Dedifferentiated amniotic fluid mesenchymal stem cell (primary cell): ENCODE results near the gene FIP1L1.
"Not testable (repeated sequence)": the region's sequence is repeated elsewhere in the genome, so short reads cannot be mapped to it uniquely, and the experiment has no call there.

ENCODE experiments used
- DNase-seq: peaks from one replicate; pipeline ENCODE4 v3.0.0-alpha.2; 2016; ENCODE audit errors: extremely low spot score

FIP1L1 gene, protein sequence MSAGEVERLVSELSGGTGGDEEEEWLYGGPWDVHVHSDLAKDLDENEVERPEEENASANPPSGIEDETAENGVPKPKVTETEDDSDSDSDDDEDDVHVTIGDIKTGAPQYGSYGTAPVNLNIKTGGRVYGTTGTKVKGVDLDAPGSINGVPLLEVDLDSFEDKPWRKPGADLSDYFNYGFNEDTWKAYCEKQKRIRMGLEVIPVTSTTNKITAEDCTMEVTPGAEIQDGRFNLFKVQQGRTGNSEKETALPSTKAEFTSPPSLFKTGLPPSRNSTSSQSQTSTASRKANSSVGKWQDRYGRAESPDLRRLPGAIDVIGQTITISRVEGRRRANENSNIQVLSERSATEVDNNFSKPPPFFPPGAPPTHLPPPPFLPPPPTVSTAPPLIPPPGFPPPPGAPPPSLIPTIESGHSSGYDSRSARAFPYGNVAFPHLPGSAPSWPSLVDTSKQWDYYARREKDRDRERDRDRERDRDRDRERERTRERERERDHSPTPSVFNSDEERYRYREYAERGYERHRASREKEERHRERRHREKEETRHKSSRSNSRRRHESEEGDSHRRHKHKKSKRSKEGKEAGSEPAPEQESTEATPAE

DNA sequence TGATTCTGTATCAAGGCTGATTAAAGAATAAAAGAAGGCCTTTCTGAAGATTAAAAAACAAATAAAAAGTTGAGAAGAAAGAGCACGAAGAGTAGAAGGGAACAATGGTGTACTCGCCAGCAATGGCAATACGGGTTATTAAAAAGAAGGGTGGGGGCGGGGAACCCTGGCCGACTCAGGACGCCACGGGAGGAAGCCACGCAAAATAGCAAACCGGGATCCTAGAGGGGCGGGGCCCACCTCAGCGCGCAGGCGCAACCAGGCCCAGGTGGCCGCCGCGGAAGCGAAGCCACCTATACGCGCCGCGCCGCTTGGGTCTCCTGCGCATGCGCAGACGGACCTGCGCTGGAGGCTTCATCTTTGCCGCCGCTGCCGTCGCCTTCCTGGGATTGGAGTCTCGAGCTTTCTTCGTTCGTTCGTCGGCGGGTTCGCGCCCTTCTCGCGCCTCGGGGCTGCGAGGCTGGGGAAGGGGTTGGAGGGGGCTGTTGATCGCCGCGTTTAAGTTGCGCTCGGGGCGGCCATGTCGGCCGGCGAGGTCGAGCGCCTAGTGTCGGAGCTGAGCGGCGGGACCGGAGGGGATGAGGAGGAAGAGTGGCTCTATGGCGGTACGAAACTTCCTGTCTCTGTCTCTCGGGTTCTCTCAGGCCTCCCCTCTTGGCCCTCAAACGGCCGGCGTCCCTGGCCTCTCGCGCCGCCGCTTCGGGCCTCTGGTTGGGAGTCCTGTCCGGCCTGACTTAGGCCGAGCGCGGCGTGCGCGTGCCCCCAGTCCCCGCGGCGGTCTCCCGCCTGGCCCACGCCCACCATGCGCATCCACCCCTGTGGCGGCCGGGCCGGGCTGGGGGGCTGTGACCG, at the start of gene FIP1L1:
TSS of gene FIP1L1 (plus strand) at position 323 of the 852 bp plus-strand sequence. CDS start at position 521, 198 bp downstream.
- DNase-seq = peak; percentile 81

DNA sequence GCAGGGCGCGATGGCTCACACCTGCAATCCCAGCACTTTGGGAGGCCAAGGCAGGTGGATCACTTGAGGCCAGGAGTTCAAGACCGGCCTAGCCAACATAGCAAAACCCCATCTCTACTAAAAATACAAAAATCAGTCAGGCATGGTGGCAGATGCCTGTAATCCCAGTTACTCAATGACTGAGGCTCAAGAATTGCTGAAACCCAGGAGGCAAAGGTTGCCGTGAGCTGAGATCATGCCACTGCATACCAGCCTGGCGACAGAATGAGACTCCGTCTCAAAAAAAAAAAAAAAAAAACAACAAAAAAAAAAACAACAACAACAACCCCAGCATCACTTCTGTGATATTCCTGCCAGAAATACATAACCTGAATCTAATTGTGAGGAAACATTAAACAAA, 42.5 kb upstream of the FIP1L1 start:
- not testable (repeated sequence) for DNase-seq

DNA sequence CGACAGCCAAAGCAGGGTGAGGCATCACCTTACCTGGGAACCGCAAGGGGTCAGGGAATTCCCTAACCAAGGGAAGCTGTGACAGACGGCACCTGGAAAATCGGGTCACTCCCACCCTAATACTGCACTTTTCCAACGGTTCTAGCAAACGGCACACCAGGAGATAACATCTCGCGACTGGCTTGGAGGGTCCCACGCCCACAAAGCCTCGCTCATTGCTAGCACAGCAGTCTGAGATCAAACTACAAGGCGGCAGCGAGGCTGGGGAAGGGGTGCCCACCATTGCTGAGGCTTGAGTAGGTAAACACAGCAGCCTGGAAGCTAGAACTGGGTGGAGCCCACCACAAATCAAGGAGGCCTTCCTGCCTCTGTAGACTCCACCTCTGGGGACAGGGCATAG, 37.3 kb upstream of the FIP1L1 start:
- not testable (repeated sequence) for DNase-seq

DNA sequence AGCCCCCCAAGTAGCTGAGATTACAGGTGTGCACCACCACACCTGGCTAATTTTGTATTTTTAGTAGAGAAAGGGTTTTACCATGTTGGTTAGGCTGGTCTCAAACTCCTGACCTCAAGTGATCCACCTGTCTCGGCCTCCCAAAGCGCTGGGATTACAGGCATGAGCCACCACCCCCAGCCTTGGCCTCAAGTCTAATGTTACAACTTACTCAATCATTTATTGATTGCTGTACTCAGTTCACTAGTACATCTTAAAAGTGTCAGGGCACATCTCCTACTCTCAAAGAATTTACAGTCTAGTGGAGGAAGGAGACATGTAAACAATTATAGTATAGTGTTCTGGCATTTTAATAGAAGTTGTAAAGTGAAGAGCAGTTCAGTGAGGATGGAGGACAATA, 31.0 kb upstream of the FIP1L1 start:
- not testable (repeated sequence) for DNase-seq

DNA sequence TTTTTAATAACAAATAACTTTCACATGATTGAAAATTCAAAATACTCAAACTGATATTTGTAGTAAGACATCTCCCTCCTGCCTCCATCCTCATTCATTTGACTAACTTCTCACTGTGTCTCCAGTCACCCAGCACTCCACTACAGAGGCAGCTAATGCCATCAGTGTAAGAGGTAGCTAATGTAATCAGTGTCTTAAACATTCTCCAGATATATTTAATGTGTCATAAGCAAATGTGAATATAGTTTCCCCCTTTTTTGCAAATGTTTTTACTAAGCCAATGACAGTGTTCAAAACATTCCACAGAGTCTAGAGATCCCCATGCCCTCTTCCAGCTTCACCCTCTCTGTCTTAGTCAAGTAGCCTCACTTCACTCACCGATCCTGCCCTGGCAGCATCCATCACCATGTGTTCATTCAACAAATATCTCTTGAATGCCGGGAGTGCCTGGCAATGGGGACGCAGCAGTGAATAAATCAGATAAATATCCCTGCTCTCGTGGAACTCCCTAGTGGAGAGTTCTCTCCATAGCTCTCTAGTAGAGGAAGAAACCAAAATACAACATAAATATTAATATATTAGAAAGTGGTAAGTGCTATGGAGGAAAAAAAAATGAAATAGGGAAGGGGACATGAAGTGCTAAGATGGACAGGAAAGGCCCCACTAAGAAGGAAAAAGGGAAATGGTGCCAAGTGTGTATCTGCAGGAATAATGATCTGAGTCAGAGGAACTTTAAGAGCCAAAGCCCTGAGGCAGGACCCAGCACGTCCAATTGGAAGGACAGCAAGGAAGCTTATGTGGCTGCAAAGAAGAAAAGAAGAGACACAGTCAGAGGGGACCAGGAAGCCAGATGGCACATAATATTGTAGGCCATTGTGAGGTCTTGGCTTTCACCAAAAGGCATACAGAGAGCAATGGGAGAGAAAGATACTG, 30.3 kb upstream of the FIP1L1 start:
- DNase-seq = peak; percentile 68

DNA sequence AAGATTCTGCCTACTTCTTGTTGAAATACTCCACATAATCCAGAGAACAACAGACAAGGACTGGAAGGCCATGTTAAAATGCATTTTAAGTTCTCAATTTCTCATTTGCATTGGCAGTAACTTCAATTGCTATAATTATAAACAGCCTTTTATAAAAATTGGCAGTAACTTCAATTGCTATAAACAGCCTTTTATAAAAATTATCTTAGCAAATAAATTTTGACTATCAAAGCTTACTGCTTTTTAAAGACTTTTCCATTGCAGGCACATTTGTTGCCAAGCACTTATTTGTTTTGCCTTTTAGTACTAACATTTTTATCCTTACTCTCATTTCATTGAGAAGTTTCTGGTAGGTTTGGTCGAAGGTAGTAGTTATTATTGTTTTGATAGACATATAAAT, 29.4 kb upstream of the FIP1L1 start:
- DNase-seq = no peak

DNA sequence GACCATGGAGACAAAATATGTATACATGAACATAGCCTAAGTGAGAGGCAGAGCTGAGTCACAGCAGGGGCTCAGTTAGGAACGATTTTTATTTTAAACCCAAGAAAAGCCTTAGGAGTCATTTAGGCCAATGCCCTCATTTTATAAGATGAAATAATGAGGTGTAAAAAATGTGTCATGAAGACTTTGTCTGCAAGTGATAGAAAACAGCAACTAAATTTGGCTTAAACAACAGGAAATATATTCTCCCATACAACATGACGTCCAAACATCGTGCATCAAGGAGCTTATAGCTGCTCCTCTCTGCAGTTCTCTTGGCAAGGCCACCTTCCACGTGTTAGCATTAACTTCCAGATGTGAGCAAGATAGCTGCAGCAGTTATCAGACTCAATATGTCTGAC, 28.4 kb upstream of the FIP1L1 start:
- DNase-seq = no peak

DNA sequence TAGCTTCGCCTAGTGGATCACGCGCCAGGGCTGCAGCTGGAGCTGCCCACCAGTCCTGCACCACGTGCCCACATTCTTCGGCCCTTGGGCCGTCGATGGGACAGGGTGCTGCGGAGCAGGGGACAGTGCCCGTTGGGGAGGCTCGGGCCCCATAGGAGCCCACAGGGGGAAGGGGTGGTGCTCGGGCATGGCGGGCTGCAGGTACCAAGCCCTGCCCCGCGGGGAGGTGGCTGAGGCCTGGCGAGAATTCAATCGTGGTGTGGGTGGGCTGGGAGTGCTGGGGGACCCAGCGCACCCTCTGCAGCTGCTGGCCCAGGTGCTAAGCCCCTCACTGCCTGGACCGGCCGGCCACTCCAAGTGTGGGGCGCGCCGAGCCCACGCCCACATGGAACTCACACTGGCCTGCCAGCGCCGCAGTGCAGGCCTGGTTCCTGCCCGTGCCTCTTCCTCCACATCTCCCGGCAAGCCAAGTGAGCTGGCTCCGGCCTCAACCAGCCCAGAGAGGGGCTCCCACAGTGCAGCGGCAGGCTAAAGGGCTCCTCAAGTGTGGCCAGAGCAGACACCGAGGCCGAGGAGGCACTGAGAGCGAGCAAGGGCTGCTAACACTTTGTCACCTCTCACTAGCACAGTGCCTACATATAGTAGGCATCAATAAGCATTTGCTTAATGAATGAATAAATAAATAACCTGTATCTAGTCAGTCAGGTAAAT, 23.3 kb upstream of the FIP1L1 start:
- DNase-seq = no peak

DNA sequence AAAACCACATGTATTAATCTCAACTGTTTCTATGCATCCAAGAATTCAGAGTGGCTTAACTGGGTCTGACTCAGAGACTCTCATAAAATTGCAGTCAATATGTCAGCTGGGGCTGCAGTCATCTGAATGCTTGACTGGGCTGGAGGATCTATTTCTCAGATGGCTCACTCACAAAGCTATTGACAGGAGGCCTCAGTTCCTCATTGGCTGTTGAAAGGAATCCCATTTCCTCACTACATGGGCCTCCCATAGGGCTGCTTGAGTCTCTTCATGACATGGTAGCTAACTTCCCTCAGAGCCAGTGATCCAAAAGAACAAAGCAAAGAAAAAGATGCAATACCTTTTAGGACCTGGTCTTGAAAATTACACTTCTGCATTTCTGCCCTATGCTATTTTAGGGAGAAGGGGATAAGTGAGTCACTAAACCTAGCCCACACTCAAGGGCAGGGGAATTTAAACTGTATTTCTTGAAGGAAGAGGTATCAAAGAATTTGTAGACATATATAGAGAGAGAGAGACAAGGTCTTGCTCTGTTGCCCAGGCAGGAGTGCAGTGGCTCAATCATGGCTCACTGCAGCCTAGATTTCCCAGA, 21.4 kb upstream of the FIP1L1 start:
- no peak for DNase-seq

DNA sequence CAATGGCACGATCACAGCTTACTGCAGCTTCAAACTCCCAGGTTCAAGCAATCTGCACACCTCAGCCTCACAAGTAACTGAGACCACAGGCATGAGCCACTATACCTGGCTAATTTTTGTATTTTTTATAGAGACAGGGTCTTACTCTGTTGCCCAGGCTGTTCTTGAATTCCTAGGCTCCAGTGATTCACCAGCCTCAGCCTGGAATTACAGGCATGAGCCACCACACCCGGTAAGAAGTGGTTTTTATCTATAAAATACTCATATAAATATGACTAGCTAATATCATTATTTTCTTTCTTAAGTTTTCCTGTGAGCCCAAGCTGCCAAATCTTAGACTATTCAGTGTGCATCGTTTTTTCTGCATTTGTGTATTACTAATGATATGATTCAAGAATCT, 16.0 kb upstream of the FIP1L1 start:
- no peak for DNase-seq

DNA sequence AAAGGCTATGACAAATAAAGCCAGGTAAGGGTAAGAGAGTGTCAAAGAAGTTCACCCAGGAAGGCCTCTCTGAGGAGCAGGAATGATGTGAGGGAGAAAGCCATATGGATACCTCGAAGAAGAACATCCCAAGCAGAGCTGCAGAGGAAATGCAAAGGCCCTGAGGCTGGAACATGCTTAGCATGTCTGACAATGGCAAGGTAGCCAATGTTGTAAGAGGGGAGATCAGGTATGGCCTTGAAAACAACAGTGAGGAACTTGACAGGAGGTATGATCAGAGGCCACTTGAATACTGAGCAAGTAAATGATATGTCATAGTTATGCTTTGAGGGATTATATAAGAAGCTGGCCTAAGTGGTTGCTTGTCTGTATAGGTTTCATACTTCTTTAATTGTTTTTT, 15.3 kb upstream of the FIP1L1 start:
- DNase-seq = no peak

DNA sequence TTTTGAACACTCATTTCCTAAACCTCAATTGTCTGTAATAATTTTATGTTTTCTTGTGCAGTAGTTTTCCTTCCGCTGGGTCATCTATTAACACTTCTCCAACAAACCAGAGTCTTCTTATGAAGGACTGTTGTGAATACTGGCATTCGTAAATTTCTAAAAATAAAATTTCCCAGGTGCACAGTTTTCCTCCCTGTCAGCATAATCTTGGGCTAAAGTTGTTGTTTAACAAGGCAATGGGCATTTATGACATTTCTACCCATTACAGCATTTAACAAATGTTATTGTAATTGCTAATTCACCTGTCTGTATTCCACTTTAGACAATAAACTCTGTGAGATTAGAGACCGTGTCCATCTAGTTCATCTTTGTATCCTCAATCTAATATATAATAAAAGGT, 12.8 kb upstream of the FIP1L1 start:
- DNase-seq = no peak

DNA sequence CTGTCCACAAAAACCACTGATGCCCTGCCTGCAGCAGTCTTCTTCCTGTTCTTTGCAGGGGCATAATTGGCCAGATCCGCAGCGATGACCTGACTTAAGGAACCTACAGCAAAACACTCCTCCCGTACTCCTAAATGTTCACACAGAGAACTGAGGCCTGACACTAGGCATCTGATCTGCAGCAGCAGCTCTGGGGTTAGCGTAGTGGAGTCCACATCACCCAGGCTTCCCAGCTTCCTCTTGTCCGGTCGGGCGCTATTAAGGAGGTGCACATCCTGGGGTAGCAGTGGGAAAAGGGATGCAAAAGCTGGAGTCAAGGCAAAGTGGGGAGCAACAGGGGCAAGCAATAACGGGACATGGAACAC, 12.3 kb upstream of the FIP1L1 start:
- no peak for DNase-seq

DNA sequence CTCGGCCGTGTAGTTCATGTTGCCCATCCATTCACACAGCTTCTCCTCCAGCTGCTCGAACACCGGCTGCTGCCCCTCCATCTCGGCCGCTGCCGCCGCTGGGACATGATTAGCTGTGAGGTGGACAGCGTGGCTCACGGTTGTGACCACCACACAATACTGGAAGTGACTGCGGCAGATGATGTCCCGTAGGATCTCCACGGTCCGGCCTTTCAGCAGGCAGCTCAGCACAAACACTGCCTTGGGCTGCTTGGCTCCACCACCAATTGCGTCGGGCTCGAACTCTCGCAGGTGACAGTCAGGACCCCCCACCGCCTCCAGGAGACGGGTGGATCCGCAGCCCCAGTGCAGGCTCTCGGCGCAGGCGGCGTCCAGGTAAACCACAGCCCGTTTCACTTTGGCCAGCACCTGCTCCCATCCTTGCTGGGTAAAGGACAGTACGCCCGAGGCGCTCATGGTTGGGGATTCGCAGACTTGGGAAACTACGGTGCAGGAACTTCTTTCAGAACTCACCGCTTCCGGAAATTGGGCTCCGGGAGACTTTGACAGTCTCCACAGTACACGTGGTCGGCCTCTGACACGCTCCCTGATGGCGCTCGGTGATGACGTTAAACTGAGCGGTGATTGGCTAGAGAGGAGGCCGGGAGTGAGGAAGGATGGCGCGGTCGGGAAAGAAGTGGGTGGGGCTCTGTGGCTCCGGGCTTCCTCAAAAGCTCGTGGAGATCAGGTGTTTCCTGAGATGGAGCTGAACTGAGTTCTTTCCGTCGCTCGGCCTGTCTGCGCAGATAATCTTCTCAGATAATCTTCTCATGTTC, 11.7 kb upstream of the FIP1L1 start, which contains the start of gene SCFD2:
TSS of gene SCFD2 (minus strand) at position 576 of the 815 bp plus-strand sequence.
- peak; percentile 97 for DNase-seq

DNA sequence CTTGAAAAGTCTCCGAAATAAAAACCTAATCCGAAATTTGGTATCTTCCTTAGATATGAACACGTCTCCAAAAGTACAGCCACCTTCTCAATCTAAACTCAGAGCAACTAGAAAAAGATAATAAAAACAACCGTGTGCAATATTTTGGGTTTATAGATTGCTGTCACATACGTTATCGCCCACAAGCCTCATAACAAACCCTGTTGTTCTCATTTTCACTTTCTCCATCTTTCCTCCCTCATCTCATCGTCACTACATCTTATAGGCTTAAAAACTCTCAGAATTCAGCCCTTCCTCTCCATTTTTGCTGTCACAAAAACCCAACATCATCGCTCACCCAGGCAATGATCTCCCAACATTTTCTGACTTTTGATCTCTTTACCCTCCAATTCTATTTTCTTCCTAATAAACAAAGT, 11.1 kb upstream of the FIP1L1 start:
- DNase-seq = no peak

DNA sequence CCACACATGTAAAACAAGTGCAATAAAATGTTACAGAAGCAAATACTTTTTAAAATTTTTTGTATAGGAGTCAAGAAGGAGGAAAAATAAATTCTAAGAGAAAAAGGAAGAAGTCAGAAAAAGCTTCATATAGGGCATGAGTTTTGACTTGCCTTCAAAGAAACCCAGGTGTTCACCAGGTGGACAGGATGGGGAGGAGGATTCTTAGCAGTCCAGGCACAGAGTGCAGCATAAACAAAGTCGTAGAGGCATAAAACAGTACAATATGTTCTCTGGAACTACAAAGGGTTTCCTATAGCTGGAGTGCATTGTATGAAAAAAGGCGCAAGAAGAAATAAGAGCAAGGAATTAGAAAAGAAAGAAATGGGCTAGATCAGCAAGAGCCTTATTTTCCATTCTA, 9.7 kb upstream of the FIP1L1 start:
- DNase-seq = no peak

DNA sequence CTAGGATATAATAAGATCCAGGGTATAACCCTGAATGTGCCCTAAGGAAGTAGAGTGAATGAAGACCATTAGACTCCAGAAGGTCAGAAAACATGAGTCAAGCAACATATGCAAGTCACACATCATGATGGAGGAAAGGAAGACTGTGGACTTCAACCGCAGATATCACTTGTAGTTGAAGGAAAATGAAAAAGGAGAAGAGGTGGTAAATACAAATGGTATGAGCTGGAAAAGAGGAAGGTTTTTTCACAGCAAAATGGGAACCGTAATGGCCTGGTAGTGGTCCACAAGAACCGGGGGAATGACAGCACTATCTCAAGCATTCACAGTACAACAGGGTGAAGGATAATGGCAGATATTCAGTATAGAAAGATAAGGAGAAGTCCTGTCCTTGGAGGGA, 6.4 kb upstream of the FIP1L1 start:
- DNase-seq = no peak

DNA sequence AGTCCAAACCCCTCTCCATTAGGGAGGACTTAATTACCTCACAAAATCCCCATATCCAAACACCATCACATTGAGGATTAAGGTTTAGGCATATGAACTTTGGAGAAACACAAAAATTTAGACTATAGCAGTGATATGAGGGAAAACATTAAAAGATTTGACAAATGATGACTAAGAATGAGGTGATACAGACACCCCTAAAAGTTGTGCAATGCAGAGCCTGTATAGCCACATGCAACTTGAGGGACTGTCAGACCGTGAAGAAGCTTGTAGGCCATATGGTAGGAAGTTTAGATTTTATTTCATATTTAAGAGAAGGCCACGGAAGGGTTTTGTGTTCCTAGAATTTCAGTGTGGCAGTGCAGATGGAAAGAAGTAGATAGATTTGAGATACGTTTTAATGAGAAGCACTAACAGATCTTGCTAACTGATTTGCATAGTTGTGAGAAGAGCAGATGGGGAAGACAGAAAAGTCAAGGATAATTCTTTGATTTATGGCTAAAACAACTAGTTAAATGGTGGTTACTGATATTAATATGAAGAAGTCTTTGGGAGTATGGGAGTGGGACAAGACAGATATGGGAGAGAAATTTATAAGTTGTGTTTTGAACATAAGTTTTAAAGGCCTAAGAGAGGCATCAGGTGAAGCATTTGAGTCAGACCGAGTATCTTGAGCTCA, 5.5 kb upstream of the FIP1L1 start:
- DNase-seq = no peak

DNA sequence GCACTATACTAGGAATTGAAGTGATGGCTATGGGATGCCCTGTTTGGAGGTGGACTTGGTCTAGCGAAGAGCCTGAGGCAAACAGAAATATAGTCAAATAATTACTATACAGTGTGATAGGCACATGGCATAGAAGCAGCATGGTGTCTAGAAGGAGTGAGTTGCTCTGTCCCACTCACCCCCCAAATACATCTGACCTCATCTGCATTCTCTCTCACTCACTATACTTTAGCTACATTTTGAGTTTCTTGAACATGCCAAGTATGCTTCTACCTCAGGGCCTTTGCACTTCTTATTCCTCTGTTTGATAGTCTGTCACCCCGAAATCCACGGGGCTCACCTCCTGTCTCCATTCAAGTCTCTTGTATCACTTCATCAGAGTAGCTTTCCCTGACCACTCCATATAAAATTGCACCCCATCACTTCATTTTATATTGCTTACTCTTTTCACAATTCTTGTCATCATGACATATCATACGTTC, 2.6 kb upstream of the FIP1L1 start:
- DNase-seq = no peak
